Ishikawa (cell line): ENCODE measurements around the gene CCDC137.

Source experiments
- CEBPB ChIP-seq: IDR thresholded peaks from 2 replicates; pipeline ENCODE4 v1.6.1; 2012
- CREB1 ChIP-seq: IDR thresholded peaks from 2 replicates; pipeline ENCODE4 v1.6.1; 2012; ENCODE audit warnings: low read depth
- EGR1 ChIP-seq: IDR thresholded peaks from 2 replicates; pipeline ENCODE4 v1.6.1; 2012
- EP300 ChIP-seq: IDR thresholded peaks from 2 replicates; pipeline ENCODE4 v1.6.1; 2012; ENCODE audit warnings: borderline replicate concordance
- FOXM1 ChIP-seq: IDR thresholded peaks from 2 replicates; pipeline ENCODE4 v1.6.1; 2012; ENCODE audit warnings: low read depth, borderline replicate concordance
- NFIC ChIP-seq: IDR thresholded peaks from 2 replicates; pipeline ENCODE4 v1.6.1; 2012
- RAD21 ChIP-seq: IDR thresholded peaks from 2 replicates; pipeline ENCODE4 v1.6.1; 2012; ENCODE audit warnings: low read depth
- TAF1 ChIP-seq: IDR thresholded peaks from 2 replicates; pipeline ENCODE4 v1.6.1; 2012; ENCODE audit warnings: low read depth, mild to moderate bottlenecking
- TCF12 ChIP-seq: IDR thresholded peaks from 2 replicates; pipeline ENCODE4 v1.6.1; 2012; ENCODE audit warnings: low read depth
- TEAD4 ChIP-seq: IDR thresholded peaks from 2 replicates; pipeline ENCODE4 v1.6.1; 2012
- USF1 ChIP-seq: IDR thresholded peaks from 2 replicates; pipeline ENCODE4 v1.6.1; 2012
- YY1 ChIP-seq: IDR thresholded peaks from 2 replicates; pipeline ENCODE4 v1.6.1; 2012; ENCODE audit warnings: low read depth
- ZBTB7A ChIP-seq: IDR thresholded peaks from 2 replicates; pipeline ENCODE4 v1.6.1; 2012; ENCODE audit warnings: low read depth
- TF ChIP-seq, protein P1 (sequence below): IDR thresholded peaks from 2 replicates; pipeline ENCODE4 v1.6.1; 2012
- TF ChIP-seq, protein P2 (sequence below): IDR thresholded peaks from 2 replicates; pipeline ENCODE4 v1.6.1; 2012; ENCODE audit warnings: low read depth, mild to moderate bottlenecking

Gene CCDC137

DNA sequence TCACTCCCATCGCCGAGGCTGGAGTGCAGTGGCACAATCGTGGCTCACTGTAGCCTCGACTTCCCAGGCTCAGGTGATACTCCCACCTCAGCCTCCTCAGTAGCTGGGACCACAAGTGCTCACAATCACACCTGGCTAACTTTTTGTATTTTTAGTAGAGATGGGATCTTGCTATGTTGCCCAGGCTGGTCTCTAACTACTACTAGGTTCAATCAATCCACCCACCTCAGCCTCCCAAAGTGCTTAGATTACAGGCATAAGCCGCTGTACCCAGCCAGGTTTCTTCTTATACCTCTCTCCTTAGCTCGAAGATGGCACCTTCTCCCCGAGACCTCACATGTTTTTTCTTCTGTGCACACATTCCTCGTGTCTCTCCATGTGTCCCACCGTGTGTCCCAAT is 26.5 kb upstream of the CCDC137 start:
- TF ChIP-seq, protein P1, sequence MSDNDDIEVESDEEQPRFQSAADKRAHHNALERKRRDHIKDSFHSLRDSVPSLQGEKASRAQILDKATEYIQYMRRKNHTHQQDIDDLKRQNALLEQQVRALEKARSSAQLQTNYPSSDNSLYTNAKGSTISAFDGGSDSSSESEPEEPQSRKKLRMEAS, result no peak
- TF ChIP-seq ZBTB7A (no peak), TCF12 (no peak), EP300 (no peak), TAF1 (no peak), FOXM1 (no peak), RAD21 (no peak), CEBPB (no peak), USF1 (no peak), EGR1 (no peak), TEAD4 (no peak)
- TF ChIP-seq, protein P2, sequence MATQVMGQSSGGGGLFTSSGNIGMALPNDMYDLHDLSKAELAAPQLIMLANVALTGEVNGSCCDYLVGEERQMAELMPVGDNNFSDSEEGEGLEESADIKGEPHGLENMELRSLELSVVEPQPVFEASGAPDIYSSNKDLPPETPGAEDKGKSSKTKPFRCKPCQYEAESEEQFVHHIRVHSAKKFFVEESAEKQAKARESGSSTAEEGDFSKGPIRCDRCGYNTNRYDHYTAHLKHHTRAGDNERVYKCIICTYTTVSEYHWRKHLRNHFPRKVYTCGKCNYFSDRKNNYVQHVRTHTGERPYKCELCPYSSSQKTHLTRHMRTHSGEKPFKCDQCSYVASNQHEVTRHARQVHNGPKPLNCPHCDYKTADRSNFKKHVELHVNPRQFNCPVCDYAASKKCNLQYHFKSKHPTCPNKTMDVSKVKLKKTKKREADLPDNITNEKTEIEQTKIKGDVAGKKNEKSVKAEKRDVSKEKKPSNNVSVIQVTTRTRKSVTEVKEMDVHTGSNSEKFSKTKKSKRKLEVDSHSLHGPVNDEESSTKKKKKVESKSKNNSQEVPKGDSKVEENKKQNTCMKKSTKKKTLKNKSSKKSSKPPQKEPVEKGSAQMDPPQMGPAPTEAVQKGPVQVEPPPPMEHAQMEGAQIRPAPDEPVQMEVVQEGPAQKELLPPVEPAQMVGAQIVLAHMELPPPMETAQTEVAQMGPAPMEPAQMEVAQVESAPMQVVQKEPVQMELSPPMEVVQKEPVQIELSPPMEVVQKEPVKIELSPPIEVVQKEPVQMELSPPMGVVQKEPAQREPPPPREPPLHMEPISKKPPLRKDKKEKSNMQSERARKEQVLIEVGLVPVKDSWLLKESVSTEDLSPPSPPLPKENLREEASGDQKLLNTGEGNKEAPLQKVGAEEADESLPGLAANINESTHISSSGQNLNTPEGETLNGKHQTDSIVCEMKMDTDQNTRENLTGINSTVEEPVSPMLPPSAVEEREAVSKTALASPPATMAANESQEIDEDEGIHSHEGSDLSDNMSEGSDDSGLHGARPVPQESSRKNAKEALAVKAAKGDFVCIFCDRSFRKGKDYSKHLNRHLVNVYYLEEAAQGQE, result no peak

DNA sequence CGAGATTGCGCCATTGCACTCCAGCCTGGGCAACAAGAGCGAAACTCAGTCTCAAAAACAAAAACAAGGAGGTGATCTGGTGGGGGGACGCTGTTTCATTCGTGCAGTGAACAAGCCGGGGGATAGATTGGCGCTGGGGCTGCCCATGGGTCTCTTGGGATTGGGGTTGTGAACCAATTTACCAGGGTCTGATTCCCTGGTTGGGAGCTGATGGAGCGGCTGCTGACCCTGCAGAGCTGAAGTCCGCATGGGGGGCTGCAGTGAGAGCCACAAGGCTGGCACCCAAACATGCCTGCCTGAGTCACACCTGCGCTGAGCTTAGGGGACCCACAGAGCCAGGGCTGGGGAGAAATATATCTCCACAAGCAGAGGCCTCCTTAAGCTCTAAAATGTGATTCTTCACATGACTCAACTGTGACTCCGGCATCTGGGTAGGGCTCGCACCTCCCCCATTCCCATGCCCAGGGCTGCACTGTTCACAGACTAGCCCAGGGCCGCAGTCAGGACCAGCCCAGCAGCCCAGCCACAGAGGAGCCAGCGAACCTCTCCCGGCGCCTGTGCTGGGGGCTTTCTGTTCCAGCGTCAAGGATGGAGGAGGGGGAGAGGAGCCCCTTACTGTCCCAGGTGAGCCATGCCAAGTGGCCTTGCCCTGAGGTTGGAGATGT is 24.6 kb upstream of the CCDC137 start:
- TF ChIP-seq EGR1 (no peak), NFIC (no peak), TCF12 (no peak), FOXM1 (no peak), EP300 (no peak), TEAD4 (no peak), USF1 (no peak), CREB1 (no peak), YY1 (no peak), ZBTB7A (no peak), RAD21 (no peak), CEBPB (no peak)
- TF ChIP-seq, protein P1, result no peak
- TF ChIP-seq, protein P2, result no peak

DNA sequence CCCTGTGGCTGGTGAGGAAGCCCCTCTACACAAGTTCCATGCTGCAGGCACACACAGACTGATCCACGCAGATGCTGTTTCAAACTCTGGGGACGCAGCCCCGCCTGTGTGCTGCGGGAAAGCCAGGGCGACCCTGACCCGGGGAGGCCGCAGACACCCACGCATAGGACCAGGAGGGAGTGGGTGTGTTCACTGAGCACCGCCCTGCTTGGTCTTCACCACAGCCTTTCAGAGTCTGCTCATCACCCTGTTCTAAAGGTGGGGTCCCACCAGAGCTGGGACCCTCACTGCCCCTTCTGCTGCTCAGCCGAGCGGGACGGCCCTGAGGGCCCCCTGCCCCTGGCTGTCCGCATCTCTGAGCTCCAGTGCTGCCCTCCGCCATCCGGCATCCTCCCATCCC is 22.0 kb upstream of the CCDC137 start:
- TF ChIP-seq USF1 (no peak), TCF12 (no peak), EGR1 (no peak), NFIC (no peak), TEAD4 (no peak), FOXM1 (no peak), TAF1 (no peak), CEBPB (no peak), ZBTB7A (no peak), YY1 (no peak), CREB1 (no peak), EP300 (no peak), RAD21 (no peak)
- TF ChIP-seq, protein P2, result no peak
- TF ChIP-seq, protein P1, result no peak
